Sigmoid colon (tissue), 4 donors: Measurements from ENCODE around the gene POU1F1.

ENCODE experiments used
- POLR2A ChIP-seq, 2 donors: fragments of 450-650 bp; IDR thresholded peaks; one replicate each; pipeline ENCODE4 v1.6.1; 2016; ENCODE audit warnings: antibody characterized with exemption in 2 of 2, mild to moderate bottlenecking in 2 of 2, moderate library complexity in 2 of 2
- POLR2AphosphoS5 ChIP-seq, 4 donors: sonication (generic); formaldehyde crosslinking; IDR thresholded peaks; one replicate each; pipeline ENCODE4 v1.6.1; 2017; ENCODE audit warnings: antibody characterized with exemption in 4 of 4
- TF ChIP-seq, protein P1 (sequence below), 4 experiments: fragments of 450-650 bp in 3 of 4; fragments of 200-600 bp in 1 of 4; IDR thresholded peaks; one replicate each; pipeline ENCODE4 v1.5.1; 2016 to 2019; ENCODE audit warnings: antibody characterized with exemption in 4 of 4, mild to moderate bottlenecking in 3 of 4, moderate library complexity in 2 of 4

DNA sequence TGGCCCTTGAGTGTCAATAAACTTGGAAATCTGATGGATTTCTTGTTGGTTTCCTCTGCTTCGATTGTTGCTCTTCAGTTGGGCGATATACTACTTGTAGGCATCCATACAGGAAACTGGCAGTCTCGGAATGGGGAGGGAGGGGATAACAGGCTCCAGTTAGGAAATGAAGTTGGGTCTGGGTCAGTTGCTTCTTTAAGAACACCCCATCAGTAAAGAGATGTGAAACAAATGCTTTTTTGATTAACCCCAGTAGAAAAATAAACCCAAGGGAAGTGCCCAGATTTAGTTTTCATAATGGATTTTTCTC, 48.6 kb downstream of the POU1F1 start:
- TF ChIP-seq, protein P1, sequence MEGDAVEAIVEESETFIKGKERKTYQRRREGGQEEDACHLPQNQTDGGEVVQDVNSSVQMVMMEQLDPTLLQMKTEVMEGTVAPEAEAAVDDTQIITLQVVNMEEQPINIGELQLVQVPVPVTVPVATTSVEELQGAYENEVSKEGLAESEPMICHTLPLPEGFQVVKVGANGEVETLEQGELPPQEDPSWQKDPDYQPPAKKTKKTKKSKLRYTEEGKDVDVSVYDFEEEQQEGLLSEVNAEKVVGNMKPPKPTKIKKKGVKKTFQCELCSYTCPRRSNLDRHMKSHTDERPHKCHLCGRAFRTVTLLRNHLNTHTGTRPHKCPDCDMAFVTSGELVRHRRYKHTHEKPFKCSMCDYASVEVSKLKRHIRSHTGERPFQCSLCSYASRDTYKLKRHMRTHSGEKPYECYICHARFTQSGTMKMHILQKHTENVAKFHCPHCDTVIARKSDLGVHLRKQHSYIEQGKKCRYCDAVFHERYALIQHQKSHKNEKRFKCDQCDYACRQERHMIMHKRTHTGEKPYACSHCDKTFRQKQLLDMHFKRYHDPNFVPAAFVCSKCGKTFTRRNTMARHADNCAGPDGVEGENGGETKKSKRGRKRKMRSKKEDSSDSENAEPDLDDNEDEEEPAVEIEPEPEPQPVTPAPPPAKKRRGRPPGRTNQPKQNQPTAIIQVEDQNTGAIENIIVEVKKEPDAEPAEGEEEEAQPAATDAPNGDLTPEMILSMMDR (IDR thresholded peaks at IDR 0.05), result no peak
- TF ChIP-seq POLR2AphosphoS5 (IDR thresholded peaks at IDR 0.05), result no peak
- no peak for TF ChIP-seq POLR2A (IDR thresholded peaks at IDR 0.05)
